ENCODE results near the gene C3orf20. TPM values are rescaled to one million over a fixed set of nuclear protein-coding genes. Genes with fewer than 3 reads are reported as not detected.

Gene C3orf20
- total and polyA plus RNA-seq, 2 donors (not counting 1 experiment from before 2014, with no cell fraction given) = 0.12 to 0.34 TPM

DNA sequence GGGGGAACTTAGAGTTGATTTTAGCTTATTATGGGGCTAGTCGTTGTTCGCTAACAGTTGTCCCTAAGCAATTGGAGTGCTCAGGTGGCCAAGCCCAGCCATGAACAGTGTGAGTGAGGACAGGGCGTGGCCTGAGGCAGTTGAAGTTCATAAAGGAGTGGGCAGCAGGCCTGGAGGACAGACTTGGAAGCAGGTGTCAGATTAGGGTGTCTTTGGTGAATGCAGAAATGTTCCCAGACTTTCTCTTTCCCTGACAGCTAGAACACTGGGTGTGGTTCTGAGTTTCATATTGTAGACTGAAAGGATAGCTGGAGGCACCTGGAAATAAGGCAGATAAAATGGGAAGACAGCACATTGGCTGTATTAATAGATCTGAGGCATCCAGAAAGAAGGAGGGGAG is 84.0 kb downstream of the C3orf20 start:
- DNase-seq = no peak
- Histone ChIP-seq H3K4me2 (replicated peaks; ENCODE audit: low read depth, low read length, poor library complexity, severe bottlenecking) (no peak overlapping the region), H3K4me3 (ENCODE audit: control extremely low read depth in 1 of 5, extremely low read depth in 1 of 5, insufficient read depth in 1 of 5, low read depth in 2 of 5, low read length in 4 of 5) (no peak overlapping the region), H2AFZ (ENCODE audit: insufficient read depth, low read depth, low read length, poor library complexity, severe bottlenecking) (no peak overlapping the region), H3K4me1 (ENCODE audit: control insufficient read depth in 2 of 2, insufficient read depth in 2 of 2, low read length in 2 of 2) (no peaks in the 10 kb centered on the region), H3K27me3 (replicated peaks in 1 of 4; ENCODE audit: control extremely low read depth in 1 of 4, control insufficient read depth in 3 of 4, insufficient read depth in 4 of 4, low read length in 3 of 4) (peaks cover 0 to 9% (median 0%) of the 10 kb centered on the region in 4 experiments), H3K9me3 (ENCODE audit: control extremely low read depth in 1 of 3, control insufficient read depth in 2 of 3, insufficient read depth in 1 of 3, low read length in 2 of 3) (peaks cover 0 to 15% (median 0%) of the 10 kb centered on the region in 3 donors), H3K36me3 (replicated peaks in 1 of 2; ENCODE audit: control extremely low read depth in 1 of 2, control insufficient read depth in 1 of 2, extremely low read depth in 1 of 2, insufficient read depth in 2 of 2, low read length in 1 of 2) (no peaks in the 10 kb centered on the region), H4K20me1 (ENCODE audit: control insufficient read depth, insufficient read depth, low read length, poor library complexity, severe bottlenecking) (no peaks in the 10 kb centered on the region), H3K9ac (ENCODE audit: low read length) (no peak overlapping the region), H3K79me2 (ENCODE audit: control insufficient read depth, insufficient read depth, low read length) (no peaks in the 10 kb centered on the region), H3K27ac (ENCODE audit: low read length in 2 of 2) (no peak overlapping the region)
- Mint-ChIP-seq H3K4me3 (no peak overlapping the region), H3K27ac (no peak overlapping the region), H3K27me3 (peaks cover 12% of the 10 kb centered on the region), H3K4me1 (no peaks in the 10 kb centered on the region), H3K9me3 (ENCODE audit: insufficient read depth) (no peaks in the 10 kb centered on the region)
- WGBS (ENCODE audit: insufficient coverage) = 92% methylated on average over 3 of the region's 3 CpGs
- CTCF ChIA-PET = no interaction called here
- POLR2A ChIA-PET = no interaction called here
- intact Hi-C loops (cut with micrococcal nuclease) = no loop called here
- ATAC-seq (ENCODE audit: low read depth) = no peak
- no peak for TF ChIP-seq EZH2 (IDR thresholded peaks at IDR 0.05; ENCODE audit: borderline replicate concordance, insufficient read depth, low read depth, low read length, poor library complexity, severe bottlenecking)
- TF ChIP-seq, protein P1, sequence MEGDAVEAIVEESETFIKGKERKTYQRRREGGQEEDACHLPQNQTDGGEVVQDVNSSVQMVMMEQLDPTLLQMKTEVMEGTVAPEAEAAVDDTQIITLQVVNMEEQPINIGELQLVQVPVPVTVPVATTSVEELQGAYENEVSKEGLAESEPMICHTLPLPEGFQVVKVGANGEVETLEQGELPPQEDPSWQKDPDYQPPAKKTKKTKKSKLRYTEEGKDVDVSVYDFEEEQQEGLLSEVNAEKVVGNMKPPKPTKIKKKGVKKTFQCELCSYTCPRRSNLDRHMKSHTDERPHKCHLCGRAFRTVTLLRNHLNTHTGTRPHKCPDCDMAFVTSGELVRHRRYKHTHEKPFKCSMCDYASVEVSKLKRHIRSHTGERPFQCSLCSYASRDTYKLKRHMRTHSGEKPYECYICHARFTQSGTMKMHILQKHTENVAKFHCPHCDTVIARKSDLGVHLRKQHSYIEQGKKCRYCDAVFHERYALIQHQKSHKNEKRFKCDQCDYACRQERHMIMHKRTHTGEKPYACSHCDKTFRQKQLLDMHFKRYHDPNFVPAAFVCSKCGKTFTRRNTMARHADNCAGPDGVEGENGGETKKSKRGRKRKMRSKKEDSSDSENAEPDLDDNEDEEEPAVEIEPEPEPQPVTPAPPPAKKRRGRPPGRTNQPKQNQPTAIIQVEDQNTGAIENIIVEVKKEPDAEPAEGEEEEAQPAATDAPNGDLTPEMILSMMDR (IDR thresholded peaks at IDR 0.05) = no peak

DNA sequence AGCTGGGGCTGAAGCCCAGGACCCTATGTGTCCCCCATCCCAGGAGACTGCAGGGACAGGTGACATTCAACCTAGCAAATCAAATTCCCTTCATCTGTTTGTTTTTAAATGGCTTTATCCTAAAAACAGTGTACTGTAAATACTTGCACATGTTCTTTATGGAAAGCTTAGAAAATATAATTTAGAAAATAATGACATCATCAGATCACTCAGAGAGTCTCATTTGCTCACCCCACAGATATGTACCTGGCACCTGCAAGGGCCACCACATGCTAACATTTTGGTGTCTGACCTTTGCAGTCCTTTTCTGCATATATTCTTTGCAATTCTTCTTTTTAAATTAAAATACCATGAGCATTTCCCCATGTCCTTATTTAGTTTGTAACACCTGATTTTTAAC is 85.2 kb downstream of the C3orf20 start:
- Histone ChIP-seq H3K4me1 (ENCODE audit: control insufficient read depth in 2 of 2, insufficient read depth in 2 of 2, low read length in 2 of 2) (no peaks in the 10 kb centered on the region), H3K4me2 (replicated peaks; ENCODE audit: low read depth, low read length, poor library complexity, severe bottlenecking) (no peak overlapping the region), H3K27me3 (replicated peaks in 1 of 4; ENCODE audit: control extremely low read depth in 1 of 4, control insufficient read depth in 3 of 4, insufficient read depth in 4 of 4, low read length in 3 of 4) (peaks cover 0 to 9% (median 0%) of the 10 kb centered on the region in 4 experiments), H3K9me3 (ENCODE audit: control extremely low read depth in 1 of 3, control insufficient read depth in 2 of 3, insufficient read depth in 1 of 3, low read length in 2 of 3) (peaks cover 0 to 15% (median 0%) of the 10 kb centered on the region in 3 donors), H3K9ac (ENCODE audit: low read length) (no peak overlapping the region), H4K20me1 (ENCODE audit: control insufficient read depth, insufficient read depth, low read length, poor library complexity, severe bottlenecking) (no peaks in the 10 kb centered on the region), H3K79me2 (ENCODE audit: control insufficient read depth, insufficient read depth, low read length) (no peaks in the 10 kb centered on the region), H3K4me3 (ENCODE audit: control extremely low read depth in 1 of 5, extremely low read depth in 1 of 5, insufficient read depth in 1 of 5, low read depth in 2 of 5, low read length in 4 of 5) (no peak overlapping the region), H3K27ac (ENCODE audit: low read length in 2 of 2) (no peak overlapping the region), H3K36me3 (replicated peaks in 1 of 2; ENCODE audit: control extremely low read depth in 1 of 2, control insufficient read depth in 1 of 2, extremely low read depth in 1 of 2, insufficient read depth in 2 of 2, low read length in 1 of 2) (no peaks in the 10 kb centered on the region), H2AFZ (ENCODE audit: insufficient read depth, low read depth, low read length, poor library complexity, severe bottlenecking) (no peak overlapping the region)
- intact Hi-C loops (cut with micrococcal nuclease) = no loop called here
- Mint-ChIP-seq H3K27me3 (peaks cover 10% of the 10 kb centered on the region), H3K4me1 (no peaks in the 10 kb centered on the region), H3K27ac (no peak overlapping the region), H3K9me3 (ENCODE audit: insufficient read depth) (no peaks in the 10 kb centered on the region), H3K4me3 (no peak overlapping the region)
- CTCF ChIA-PET = no interaction called here
- TF ChIP-seq EZH2 (IDR thresholded peaks at IDR 0.05; ENCODE audit: borderline replicate concordance, insufficient read depth, low read depth, low read length, poor library complexity, severe bottlenecking) = no peak
- TF ChIP-seq, protein P1 (IDR thresholded peaks at IDR 0.05) = no peak
- POLR2A ChIA-PET = no interaction called here
- DNase-seq (no peak), ATAC-seq (ENCODE audit: low read depth) (no peak)
